Activated naive CD8-positive, alpha-beta T cell (primary cell): ENCODE measurements around the gene PSORS1C1.
"Not testable (repeated sequence)": the region's sequence is repeated elsewhere in the genome, so short reads cannot be mapped to it uniquely, and the experiment has no call there.

Experiments used
- H3K27ac Mint-ChIP-seq: one replicate; pipeline ENCODE4 v1.8.0; 2021; ENCODE audit warnings: mixed read lengths
- H3K27me3 Mint-ChIP-seq: one replicate; pipeline ENCODE4 v1.8.0; 2021; ENCODE audit warnings: mixed read lengths
- H3K36me3 Mint-ChIP-seq: one replicate; pipeline ENCODE4 v1.8.0; 2021; ENCODE audit warnings: mixed read lengths
- H3K4me1 Mint-ChIP-seq: one replicate; pipeline ENCODE4 v1.8.0; 2021; ENCODE audit warnings: low read depth, mixed read lengths
- H3K4me3 Mint-ChIP-seq: one replicate; pipeline ENCODE4 v1.8.0; 2021; ENCODE audit warnings: mild to moderate bottlenecking, mixed read lengths
- H3K9me3 Mint-ChIP-seq: one replicate; pipeline ENCODE4 v1.8.0; 2021; ENCODE audit warnings: low read depth, mixed read lengths

PSORS1C1 gene

DNA sequence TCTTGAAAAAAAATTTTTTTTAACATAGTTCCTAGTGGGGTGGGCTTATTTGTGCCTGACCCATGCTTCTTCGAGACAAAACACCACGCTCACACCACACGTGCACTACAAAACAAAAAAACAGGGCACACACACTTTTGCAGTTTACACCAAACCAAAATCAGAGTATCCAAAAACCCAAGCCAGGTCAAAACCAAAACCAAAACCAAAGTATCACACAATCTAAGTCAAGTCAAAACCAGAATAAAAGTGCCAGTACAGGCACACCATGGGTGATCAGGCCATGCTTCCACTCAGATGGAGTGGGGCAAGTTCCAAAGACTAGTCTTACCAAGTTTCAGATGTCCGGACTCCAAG, 71.1 kb downstream of the PSORS1C1 start:
- H3K27me3 Mint-ChIP-seq, H3K27ac Mint-ChIP-seq, H3K4me3 Mint-ChIP-seq, H3K4me1 Mint-ChIP-seq, H3K9me3 Mint-ChIP-seq, H3K36me3 Mint-ChIP-seq: not testable (repeated sequence)

DNA sequence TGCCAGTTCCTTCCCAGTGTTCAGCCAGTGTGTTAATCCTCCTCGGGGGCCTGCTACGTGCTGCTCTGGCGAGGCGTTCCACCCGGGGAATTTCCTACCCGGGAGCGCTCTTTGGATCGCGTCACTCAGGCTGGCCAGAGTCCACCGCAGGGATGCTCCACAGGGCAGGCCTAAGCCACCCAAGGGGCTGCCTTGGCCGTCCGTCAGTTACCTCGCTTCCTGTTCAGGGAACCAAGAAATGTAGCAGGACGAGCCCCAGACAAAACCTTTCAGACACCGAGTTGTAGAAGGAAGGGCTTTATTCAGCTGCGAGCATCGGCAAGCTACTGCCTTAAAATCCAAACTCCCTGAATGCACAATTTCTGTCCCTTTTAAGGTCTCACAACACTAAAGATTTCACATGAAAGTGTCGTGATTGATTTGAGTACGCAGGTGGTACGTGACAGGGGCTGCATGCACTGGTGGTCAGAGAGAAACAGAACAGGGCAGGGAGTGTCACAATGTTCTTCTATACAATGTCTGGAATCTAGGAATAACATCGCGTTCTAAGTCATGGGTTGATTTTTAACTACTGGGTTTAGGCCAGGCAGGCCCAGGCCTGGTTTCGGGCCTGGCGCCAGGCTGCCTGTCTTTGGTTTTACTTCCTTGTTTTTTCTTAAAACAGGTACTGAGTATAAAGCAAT, 71.6 kb downstream of the PSORS1C1 start:
- no peaks in the 10 kb centered on the region for H3K4me1 Mint-ChIP-seq
- no peaks in the 10 kb centered on the region for H3K27me3 Mint-ChIP-seq
- no peaks in the 10 kb centered on the region for H3K9me3 Mint-ChIP-seq
- no peak overlapping the region for H3K4me3 Mint-ChIP-seq
- no peaks in the 10 kb centered on the region for H3K36me3 Mint-ChIP-seq
- no peak overlapping the region for H3K27ac Mint-ChIP-seq

DNA sequence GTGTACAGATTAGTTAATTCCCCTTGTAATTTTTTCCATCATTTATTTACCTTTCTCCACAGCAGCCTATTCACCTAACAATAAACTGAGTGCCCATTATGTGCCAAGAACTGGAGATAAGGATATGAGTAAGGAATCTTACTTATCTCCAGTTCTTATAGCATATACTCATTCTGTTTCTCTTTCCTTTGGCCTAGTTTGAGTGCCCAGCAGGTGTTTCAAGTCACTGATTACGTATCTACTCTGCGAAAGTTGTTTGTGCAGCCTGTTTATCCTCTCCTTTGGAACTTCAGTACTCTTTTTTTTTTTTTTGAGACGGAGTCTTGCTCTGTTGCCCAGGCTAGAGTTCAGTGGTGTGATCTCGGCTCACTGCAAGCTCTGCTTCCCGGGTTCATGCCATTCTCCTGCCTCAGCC, 73.2 kb downstream of the PSORS1C1 start:
- Mint-ChIP-seq H3K4me3 (no peak overlapping the region), H3K27me3 (no peaks in the 10 kb centered on the region), H3K9me3 (no peaks in the 10 kb centered on the region), H3K4me1 (peaks cover 2% of the 10 kb centered on the region), H3K27ac (no peak overlapping the region), H3K36me3 (no peaks in the 10 kb centered on the region)

DNA sequence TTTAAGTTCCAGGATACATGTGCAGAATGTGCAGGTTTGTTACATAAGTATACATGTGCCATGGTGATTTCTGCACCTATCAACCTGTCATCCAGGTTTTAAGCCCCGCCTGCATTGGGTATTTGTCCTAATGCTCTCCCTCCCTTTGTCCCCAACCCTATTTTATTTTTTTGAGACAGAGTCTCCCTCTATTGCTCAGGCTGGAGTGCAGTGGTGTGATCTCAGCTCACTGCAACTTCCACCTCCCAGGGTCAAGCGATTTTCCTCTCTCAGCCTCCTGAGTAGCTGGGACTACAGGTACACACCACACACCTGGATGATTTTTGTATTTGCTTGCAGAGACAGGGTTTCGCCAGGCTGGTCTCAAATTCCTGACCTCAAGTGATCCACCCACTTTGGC, 74.6 kb downstream of the PSORS1C1 start:
- H3K36me3 Mint-ChIP-seq, H3K27ac Mint-ChIP-seq, H3K27me3 Mint-ChIP-seq, H3K4me3 Mint-ChIP-seq, H3K9me3 Mint-ChIP-seq, H3K4me1 Mint-ChIP-seq: not testable (repeated sequence)
